ENCODE results near the gene ITGAE.
"Not testable (repeated sequence)": the region's sequence is repeated elsewhere in the genome, so short reads cannot be mapped to it uniquely, and the experiment has no call there.

ITGAE gene

GRCh38 chr17:3710951-3711383 is 90.0 kb downstream of the ITGAE start:
- Histone ChIP-seq H3K27ac (no peak overlapping the region), H3K36me3 (replicated peaks) (peaks cover 22% of the 10 kb centered on the region), H3K27me3 (replicated peaks) (no peaks in the 10 kb centered on the region), H3K4me3 (ENCODE audit: low read depth, low read length) (no peak overlapping the region)
- TF ChIP-seq CTCF (IDR thresholded peaks at IDR 0.05; ENCODE audit: low read depth, low read length, missing control alignments), result no peak
- DNase-seq, result peak; percentile 40
- in situ Hi-C loops (cut with HindIII; ENCODE audit: low pct_ligation_motif_present, low sequenced_read_pairs), result no loop called here

- no peak overlapping the region for H3K27ac ChIP-seq
- H3K36me3 ChIP-seq (replicated peaks), result peaks cover 7% of the 10 kb centered on the region
- in situ Hi-C loops (cut with HindIII; ENCODE audit: low pct_ligation_motif_present, low sequenced_read_pairs), result no loop called here
- DNase-seq, result no peak
- no peaks in the 10 kb centered on the region for H3K27me3 ChIP-seq (replicated peaks)
- no peak for TF ChIP-seq CTCF (IDR thresholded peaks at IDR 0.05; ENCODE audit: low read depth, low read length, missing control alignments)
- no peak overlapping the region for H3K4me3 ChIP-seq (ENCODE audit: low read depth, low read length)
These were observed 92.6 kb downstream of the ITGAE start for GRCh38 chr17:3708366-3708765.

GRCh38 chr17:3705718-3705984 is 95.3 kb downstream of the ITGAE start:
- H3K4me3 ChIP-seq (ENCODE audit: low read depth, low read length); H3K36me3 ChIP-seq (replicated peaks); H3K27ac ChIP-seq; in situ Hi-C loops (cut with HindIII; ENCODE audit: low pct_ligation_motif_present, low sequenced_read_pairs); H3K27me3 ChIP-seq (replicated peaks); DNase-seq: not testable (repeated sequence)

- no peaks in the 10 kb centered on the region for H3K27me3 ChIP-seq (replicated peaks)
- H3K36me3 ChIP-seq (replicated peaks), result no peaks in the 10 kb centered on the region
- in situ Hi-C loops (cut with HindIII; ENCODE audit: low pct_ligation_motif_present, low sequenced_read_pairs), result no loop called here
- no peak for DNase-seq
- no peak overlapping the region for H3K27ac ChIP-seq
- TF ChIP-seq CTCF (IDR thresholded peaks at IDR 0.05; ENCODE audit: low read depth, low read length, missing control alignments), result no peak
- H3K4me3 ChIP-seq (ENCODE audit: low read depth, low read length), result no peak overlapping the region
These were observed 95.9 kb downstream of the ITGAE start for GRCh38 chr17:3704931-3705717.

GRCh38 chr17:3702041-3702539 is 98.9 kb downstream of the ITGAE start:
- in situ Hi-C loops (cut with HindIII; ENCODE audit: low pct_ligation_motif_present, low sequenced_read_pairs); H3K36me3 ChIP-seq (replicated peaks); DNase-seq; H3K27ac ChIP-seq; H3K27me3 ChIP-seq (replicated peaks); H3K4me3 ChIP-seq (ENCODE audit: low read depth, low read length): not testable (repeated sequence)

GRCh38 chr17:3699951-3700350 is 101.0 kb downstream of the ITGAE start:
- Histone ChIP-seq H3K27me3 (replicated peaks) (no peaks in the 10 kb centered on the region), H3K36me3 (replicated peaks) (no peaks in the 10 kb centered on the region), H3K27ac (no peak overlapping the region), H3K4me3 (ENCODE audit: low read depth, low read length) (no peak overlapping the region)
- no peak for TF ChIP-seq CTCF (IDR thresholded peaks at IDR 0.05; ENCODE audit: low read depth, low read length, missing control alignments)
- no peak for DNase-seq
- in situ Hi-C loops (cut with HindIII; ENCODE audit: low pct_ligation_motif_present, low sequenced_read_pairs), result no loop called here

- no peak for TF ChIP-seq CTCF (IDR thresholded peaks at IDR 0.05; ENCODE audit: low read depth, low read length, missing control alignments)
- H3K27me3 ChIP-seq (replicated peaks), result no peaks in the 10 kb centered on the region
- H3K36me3 ChIP-seq (replicated peaks), result no peaks in the 10 kb centered on the region
- H3K4me3 ChIP-seq (ENCODE audit: low read depth, low read length), result no peak overlapping the region
- no peak for DNase-seq
- H3K27ac ChIP-seq, result no peak overlapping the region
- in situ Hi-C loops (cut with HindIII; ENCODE audit: low pct_ligation_motif_present, low sequenced_read_pairs), result no loop called here
These were observed 102.8 kb downstream of the ITGAE start for GRCh38 chr17:3698139-3698538.
